ENCODE data around the gene ACSL6. TPM values are rescaled to one million over a fixed set of nuclear protein-coding genes. Genes with fewer than 3 reads are reported as not detected.

Gene ACSL6
- total RNA-seq, 2 donors from 2014 or later, result 0.23 to 7.9 TPM

DNA sequence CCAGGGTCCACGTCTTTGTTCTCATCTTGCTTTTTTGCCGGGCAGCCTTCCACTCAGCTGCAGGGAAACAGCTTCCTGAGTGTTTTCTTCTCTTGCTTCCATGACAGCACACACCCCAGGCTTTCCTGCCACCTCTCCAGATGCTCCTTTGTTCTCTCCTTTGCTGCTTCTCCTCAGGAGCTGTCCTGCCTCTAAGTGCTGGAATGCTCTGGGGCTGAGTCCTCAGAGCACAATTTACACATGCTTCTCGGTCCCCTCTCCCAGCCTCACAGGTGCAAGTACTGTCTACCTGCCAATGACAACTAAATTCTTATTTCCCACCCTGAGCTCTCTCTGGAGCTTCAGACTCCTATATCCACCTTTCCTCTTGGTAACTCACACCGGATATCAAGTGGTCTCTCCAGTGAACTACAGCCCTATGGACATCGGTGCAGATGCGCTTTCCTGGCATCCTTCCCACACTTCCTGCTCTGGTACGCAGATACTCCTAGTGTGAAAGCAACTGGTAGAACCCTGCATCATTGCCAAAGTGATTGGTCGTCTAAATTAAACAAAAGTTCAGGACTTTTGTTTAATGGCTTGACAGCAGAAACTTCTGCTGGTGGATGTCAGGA is 13.4 kb upstream of the ACSL6 start:
- no peak overlapping the region for H3K27ac ChIP-seq
- intact Hi-C loops (cut with DNase I), result no loop called here
- no peak for DNase-seq (ENCODE audit: low spot score)
- no peaks in the 10 kb centered on the region for H3K9me3 ChIP-seq
- no peaks in the 10 kb centered on the region for H3K36me3 ChIP-seq
- no peaks in the 10 kb centered on the region for H3K27me3 ChIP-seq (replicated peaks; ENCODE audit: insufficient read depth)
- TF ChIP-seq, protein P1, sequence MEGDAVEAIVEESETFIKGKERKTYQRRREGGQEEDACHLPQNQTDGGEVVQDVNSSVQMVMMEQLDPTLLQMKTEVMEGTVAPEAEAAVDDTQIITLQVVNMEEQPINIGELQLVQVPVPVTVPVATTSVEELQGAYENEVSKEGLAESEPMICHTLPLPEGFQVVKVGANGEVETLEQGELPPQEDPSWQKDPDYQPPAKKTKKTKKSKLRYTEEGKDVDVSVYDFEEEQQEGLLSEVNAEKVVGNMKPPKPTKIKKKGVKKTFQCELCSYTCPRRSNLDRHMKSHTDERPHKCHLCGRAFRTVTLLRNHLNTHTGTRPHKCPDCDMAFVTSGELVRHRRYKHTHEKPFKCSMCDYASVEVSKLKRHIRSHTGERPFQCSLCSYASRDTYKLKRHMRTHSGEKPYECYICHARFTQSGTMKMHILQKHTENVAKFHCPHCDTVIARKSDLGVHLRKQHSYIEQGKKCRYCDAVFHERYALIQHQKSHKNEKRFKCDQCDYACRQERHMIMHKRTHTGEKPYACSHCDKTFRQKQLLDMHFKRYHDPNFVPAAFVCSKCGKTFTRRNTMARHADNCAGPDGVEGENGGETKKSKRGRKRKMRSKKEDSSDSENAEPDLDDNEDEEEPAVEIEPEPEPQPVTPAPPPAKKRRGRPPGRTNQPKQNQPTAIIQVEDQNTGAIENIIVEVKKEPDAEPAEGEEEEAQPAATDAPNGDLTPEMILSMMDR (IDR thresholded peaks at IDR 0.05), result no peak
- TF ChIP-seq POLR2AphosphoS5 (IDR thresholded peaks at IDR 0.05) (no peak), POLR2A (IDR thresholded peaks at IDR 0.05) (no peak)
- 62% methylated on average over 8 of the region's 8 CpGs for WGBS
- no peaks in the 10 kb centered on the region for H3K4me1 ChIP-seq (replicated peaks)
- no peak overlapping the region for H3K4me3 ChIP-seq

DNA sequence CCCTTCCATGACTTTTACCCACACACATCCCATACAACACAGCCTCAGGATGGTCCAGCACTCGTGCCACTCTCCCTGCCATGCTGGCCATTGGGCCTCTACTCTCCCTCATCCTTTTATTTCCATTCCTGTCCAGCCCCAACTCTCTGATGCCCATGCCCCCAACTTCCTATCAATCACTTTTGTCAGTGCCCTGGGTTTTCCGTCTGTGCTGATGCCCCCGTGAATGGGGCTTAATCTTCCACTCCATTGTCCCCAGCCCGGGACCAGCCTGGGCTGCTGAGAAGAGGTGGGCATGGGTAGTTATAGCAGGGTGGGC is 12.6 kb upstream of the ACSL6 start:
- Histone ChIP-seq H3K4me1 (replicated peaks) (no peaks in the 10 kb centered on the region), H3K27ac (no peak overlapping the region), H3K36me3 (no peaks in the 10 kb centered on the region), H3K27me3 (replicated peaks; ENCODE audit: insufficient read depth) (no peaks in the 10 kb centered on the region), H3K4me3 (no peak overlapping the region), H3K9me3 (no peaks in the 10 kb centered on the region)
- DNase-seq (ENCODE audit: low spot score), result no peak
- WGBS, result 85% methylated on average over 4 of the region's 4 CpGs
- intact Hi-C loops (cut with DNase I), result no loop called here
- no peak for TF ChIP-seq POLR2AphosphoS5 (IDR thresholded peaks at IDR 0.05)
- TF ChIP-seq POLR2A (IDR thresholded peaks at IDR 0.05), result no peak
- TF ChIP-seq, protein P1 (IDR thresholded peaks at IDR 0.05), result no peak

- 95% methylated on average over 5 of the region's 5 CpGs for WGBS
- no peaks in the 10 kb centered on the region for H3K27me3 ChIP-seq (replicated peaks; ENCODE audit: insufficient read depth)
- H3K27ac ChIP-seq, result no peak overlapping the region
- H3K36me3 ChIP-seq, result no peaks in the 10 kb centered on the region
- TF ChIP-seq, protein P1 (IDR thresholded peaks at IDR 0.05), result no peak
- TF ChIP-seq POLR2A (IDR thresholded peaks at IDR 0.05) (no peak), POLR2AphosphoS5 (IDR thresholded peaks at IDR 0.05) (no peak)
- intact Hi-C loops (cut with DNase I), result no loop called here
- no peak overlapping the region for H3K4me3 ChIP-seq
- no peaks in the 10 kb centered on the region for H3K4me1 ChIP-seq (replicated peaks)
- no peak for DNase-seq (ENCODE audit: low spot score)
- no peaks in the 10 kb centered on the region for H3K9me3 ChIP-seq
Measured at GRCh38 chr5:132023258-132024116, 12.0 kb upstream of the ACSL6 start.

- DNase-seq (ENCODE audit: low spot score), result no peak
- WGBS, result 69% methylated on average over 2 of the region's 2 CpGs
- no peak overlapping the region for H3K27ac ChIP-seq
- TF ChIP-seq, protein P1 (IDR thresholded peaks at IDR 0.05), result no peak
- no peak for TF ChIP-seq POLR2A (IDR thresholded peaks at IDR 0.05)
- no peak for TF ChIP-seq POLR2AphosphoS5 (IDR thresholded peaks at IDR 0.05)
- no peaks in the 10 kb centered on the region for H3K36me3 ChIP-seq
- no peaks in the 10 kb centered on the region for H3K27me3 ChIP-seq (replicated peaks; ENCODE audit: insufficient read depth)
- intact Hi-C loops (cut with DNase I), result no loop called here
- no peaks in the 10 kb centered on the region for H3K4me1 ChIP-seq (replicated peaks)
- no peaks in the 10 kb centered on the region for H3K9me3 ChIP-seq
- H3K4me3 ChIP-seq, result no peak overlapping the region
Measured at GRCh38 chr5:132022737-132023136, 11.3 kb upstream of the ACSL6 start.

DNA sequence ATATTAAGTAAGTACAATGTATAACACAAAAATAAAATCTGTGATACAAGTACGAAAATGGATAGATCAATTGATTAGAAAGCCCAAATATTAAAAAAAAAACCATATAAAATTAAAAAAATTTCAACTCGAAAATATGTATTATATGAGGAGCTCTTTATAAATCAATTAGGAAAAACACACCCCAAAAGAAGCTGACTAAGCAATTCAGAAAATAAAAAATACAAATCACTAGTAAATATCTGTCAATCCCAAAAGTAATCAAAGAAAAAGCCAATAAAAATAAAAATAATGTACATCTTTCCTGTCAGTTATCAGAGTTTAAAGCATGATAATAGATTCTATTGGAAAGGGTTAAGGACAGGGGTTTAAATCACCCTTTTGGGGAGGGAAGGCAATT is 10.2 kb upstream of the ACSL6 start:
- Histone ChIP-seq H3K4me1 (replicated peaks) (no peaks in the 10 kb centered on the region), H3K36me3 (no peaks in the 10 kb centered on the region), H3K27me3 (replicated peaks; ENCODE audit: insufficient read depth) (no peaks in the 10 kb centered on the region), H3K9me3 (no peaks in the 10 kb centered on the region), H3K4me3 (no peak overlapping the region), H3K27ac (no peak overlapping the region)
- 65% methylated on average over 2 of the region's 2 CpGs for WGBS
- intact Hi-C loops (cut with DNase I), result no loop called here
- TF ChIP-seq POLR2A (IDR thresholded peaks at IDR 0.05) (no peak), POLR2AphosphoS5 (IDR thresholded peaks at IDR 0.05) (no peak)
- TF ChIP-seq, protein P1 (IDR thresholded peaks at IDR 0.05), result no peak
- DNase-seq (ENCODE audit: low spot score), result no peak
